Stromal cell of bone marrow (primary cell): Measurements from ENCODE around the gene ZNF280D.

ENCODE experiments used
- DNase-seq: peaks from one replicate; pipeline ENCODE4 v3.0.0-alpha.2; 2012; ENCODE audit warnings: low read depth

The ZNF280D gene

DNA sequence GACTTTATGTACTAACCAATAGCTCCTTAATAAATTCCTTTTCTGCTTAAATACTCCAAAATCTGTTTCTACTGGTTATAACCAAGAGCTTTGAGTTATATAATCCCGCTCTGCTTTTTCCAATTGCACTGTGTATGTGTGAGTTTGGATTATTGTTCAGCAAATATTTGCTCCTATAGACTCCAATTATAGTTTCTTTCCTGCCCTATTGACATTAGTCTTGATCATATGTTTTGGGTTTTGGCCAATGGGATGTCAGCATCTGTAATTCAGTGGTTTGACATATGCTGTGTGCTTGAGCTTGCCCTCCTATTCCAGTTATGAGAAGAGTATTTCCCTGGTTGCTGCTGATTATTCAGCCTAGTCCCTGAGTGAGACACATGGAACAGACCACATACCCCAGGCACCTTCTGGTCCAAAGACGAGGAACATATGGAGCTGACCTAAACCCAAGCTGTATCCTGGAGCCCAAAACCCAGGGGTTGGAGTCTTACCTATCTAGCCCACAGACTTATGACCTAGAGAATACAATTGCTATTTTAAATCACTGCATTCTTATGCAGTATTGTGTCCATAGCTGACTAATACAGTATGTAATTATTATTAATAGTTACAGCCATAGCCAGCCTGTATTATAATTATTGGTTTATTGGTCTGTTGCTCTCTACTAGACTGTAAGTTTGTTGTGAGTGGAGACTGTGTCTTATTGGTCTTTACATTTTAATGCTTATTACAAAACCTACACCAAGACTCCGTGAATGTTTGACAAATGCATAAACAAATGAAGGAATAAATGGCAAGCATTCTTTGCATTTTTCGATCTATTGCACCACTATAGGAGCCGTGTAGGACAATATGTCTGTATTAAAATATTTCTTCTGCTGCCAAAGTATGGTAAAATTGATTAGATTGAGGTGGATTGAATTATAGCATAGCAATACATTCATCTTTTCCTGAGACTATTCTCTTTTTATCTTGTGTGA is 11.7 kb upstream of the ZNF280D start:
- no peak for DNase-seq

- DNase-seq, result no peak
These were observed 8.2 kb upstream of the ZNF280D start for GRCh38 chr15:56741541-56741940.

GRCh38 chr15:56739964-56740640 is 6.8 kb upstream of the ZNF280D start:
- no peak for DNase-seq

- DNase-seq, result no peak
These were observed 6.2 kb upstream of the ZNF280D start for GRCh38 chr15:56739474-56739873.

DNA sequence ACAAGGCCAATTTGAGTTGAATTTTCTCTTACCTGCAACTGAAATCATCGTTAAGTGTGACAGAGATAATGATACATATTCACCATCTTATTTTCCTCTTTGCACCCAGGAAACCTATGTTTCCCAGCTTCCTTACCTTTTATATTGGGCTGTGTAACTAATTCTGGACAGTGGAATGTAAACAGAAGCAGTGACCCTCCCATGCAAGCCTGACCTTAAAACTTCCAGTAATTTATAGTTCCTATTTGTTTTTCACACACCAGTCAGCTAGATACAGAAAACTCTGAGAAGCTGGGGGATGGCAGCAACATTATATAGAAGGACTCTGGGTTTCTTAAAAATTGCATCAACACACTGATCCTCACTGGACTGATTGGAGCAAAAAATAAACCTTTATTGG is 4.5 kb upstream of the ZNF280D start:
- DNase-seq, result no peak

DNA sequence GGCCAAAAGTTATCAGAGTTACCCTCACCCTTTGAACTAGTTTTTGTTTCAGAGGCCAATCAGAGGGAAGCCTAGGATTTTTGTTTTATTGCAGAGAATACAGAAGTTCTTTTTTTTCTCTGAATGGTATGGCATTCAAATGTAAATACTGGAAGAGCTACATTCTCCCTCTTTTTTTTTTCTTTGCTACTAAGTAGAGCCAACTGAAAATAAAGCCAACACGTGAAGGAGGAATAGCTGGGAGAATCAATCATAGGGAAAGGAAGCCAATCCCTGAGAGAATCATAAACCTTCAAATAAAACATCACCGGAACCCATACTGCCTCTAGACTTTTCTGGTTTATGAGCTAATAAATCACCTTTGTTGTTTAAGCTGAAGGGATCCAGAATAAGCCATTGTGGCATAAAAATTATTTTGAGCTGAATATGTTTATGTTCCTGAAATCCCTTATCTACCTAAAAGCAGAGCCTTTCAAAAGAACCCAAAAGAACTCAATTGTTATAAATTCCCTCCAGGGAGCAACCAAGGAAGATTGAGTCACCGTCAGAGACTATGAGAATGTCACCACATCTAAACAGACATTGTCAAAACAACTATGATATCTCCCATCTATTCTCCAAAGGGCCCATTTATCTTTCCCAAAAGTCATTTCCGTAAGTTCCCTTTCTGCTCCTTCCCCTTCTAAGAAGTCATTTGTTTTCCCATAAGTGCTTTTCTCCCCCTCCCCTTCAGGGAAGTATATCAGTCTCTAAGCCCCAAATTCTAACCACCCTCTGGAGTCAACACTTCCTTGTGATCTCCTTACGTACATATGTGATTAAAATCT is 3.8 kb upstream of the ZNF280D start:
- DNase-seq, result no peak

GRCh38 chr15:56736308-56736707 is 3.0 kb upstream of the ZNF280D start:
- DNase-seq, result no peak

DNA sequence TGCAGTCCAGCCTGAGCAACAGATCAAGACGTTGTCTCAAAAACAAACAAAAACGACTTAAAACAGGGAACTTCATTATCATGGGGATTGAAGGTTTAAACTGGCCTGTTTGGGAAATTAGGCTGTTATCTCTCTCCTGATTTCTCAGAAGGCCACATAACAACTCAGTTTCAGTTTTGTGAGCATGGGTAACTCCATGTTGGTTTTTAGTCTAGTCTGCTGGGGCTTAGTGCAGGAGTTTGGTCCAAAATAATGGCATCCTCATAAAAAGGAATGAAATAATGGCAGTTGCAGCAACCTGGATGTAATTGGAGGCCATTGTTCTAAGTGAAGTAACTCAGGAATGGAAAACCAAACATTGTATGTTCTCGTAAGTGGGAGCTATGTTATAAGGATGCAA is 2.3 kb upstream of the ZNF280D start:
- DNase-seq, result no peak

DNA sequence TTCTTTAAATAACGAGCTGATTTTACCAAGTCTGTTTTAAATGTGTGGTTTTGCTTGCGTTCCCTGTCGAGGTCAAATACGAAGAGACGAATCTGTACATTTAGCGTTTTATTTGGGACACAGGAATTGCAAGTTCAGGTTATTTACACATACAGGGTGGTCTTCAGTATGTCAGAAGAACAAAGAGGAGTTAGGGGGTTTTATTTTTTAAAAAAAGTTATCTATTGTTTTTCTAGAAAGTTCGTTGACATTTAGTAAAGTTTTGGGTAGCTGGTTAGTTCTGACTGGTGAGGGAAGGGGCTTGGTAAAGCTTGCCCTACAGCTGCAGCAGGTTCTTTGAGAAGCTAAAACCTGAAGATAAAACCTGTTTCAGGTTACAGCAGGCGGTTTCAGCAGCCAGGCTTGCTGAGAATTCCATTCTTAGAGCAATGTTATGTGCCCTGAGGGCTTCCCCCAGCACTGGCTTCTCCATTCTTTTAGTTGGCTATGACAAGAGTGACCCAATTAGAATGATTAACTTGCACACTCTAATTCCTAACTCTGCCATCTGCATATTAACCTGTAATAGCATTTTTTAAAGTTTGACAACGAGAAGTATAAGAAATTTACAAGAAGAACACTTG is 815 bp upstream of the ZNF280D start:
- no peak for DNase-seq

- DNase-seq, result no peak
These were observed 498 bp downstream of the ZNF280D start for GRCh38 chr15:56732886-56733135.

DNA sequence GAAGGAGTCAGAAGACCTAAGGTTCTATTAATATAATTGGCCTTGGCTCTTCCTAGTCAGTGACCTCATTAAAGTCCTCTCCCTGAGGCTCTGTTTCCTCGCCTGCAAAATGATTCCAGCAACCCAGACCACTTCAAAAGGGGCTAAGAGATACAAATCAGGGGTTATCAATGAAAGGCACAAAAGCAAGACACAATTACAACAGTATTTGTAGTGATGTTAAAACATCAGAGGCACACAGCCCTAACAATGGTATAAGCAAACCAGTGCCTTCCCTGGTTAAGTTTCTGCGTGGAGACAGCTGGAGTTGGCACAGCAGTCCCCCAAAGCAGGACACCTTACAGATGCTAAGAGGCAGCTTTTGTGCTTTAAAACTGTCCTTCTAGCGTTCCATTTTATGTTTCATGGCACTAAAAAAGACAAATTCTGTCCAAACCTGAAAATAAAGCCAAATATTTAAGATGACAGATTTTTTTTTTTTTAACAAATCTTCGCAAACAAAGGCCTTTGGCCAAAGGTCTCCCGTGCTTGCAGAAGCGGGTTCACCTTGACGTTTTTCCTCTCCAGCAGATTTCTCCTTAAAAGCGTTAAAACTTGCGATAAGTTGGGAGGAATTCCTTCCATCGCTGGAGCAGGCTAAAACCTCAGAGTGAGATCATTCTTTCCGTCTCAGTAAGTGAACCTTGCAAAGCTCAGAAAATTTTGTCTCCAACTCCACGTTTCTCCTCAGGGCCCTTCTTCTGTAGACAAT is 999 bp downstream of the ZNF280D start:
- peak; percentile 50 for DNase-seq

- DNase-seq, result no peak
These were observed 1.8 kb downstream of the ZNF280D start for GRCh38 chr15:56731548-56731947.

DNA sequence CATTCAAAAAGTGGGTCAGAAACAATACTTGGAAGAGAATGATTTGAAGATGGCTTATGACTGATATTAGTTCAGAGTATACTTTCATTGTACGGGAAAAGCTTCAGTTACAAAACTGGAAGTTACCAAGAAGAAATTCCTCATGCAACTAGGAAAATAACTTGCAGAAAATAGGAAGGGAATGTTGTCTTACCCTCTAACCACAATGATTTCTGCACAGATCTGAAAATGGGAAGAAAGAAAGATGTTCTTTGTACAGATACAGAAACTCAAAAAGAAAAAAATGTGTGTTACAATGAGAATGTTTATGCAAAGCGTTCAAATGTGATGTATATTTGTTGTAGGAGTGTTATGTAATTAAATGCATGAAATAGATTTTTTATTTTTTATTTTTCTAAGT is 3.7 kb downstream of the ZNF280D start:
- DNase-seq, result no peak

DNA sequence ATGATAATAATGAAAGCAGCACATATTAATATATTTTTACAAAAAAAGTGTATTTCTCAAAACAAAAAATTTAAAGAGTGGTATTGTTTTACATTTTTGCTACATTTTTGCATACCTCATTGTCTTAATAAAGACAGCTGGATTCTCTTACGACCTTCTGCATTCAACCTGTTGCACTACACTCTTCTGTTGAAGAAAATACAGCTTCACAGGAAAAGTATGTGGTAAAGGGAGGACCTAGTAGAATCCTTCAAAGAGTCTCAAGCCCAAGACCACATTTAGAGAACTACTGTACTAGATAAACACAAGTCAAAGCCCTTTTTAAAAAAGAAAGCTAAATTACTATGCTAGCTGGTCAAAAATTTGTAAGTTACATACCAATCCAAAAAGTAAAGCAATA is 7.9 kb downstream of the ZNF280D start:
- no peak for DNase-seq

GRCh38 chr15:56724232-56724631 is 9.1 kb downstream of the ZNF280D start:
- no peak for DNase-seq

- DNase-seq, result no peak
These were observed 9.5 kb downstream of the ZNF280D start for GRCh38 chr15:56723787-56724186.

DNA sequence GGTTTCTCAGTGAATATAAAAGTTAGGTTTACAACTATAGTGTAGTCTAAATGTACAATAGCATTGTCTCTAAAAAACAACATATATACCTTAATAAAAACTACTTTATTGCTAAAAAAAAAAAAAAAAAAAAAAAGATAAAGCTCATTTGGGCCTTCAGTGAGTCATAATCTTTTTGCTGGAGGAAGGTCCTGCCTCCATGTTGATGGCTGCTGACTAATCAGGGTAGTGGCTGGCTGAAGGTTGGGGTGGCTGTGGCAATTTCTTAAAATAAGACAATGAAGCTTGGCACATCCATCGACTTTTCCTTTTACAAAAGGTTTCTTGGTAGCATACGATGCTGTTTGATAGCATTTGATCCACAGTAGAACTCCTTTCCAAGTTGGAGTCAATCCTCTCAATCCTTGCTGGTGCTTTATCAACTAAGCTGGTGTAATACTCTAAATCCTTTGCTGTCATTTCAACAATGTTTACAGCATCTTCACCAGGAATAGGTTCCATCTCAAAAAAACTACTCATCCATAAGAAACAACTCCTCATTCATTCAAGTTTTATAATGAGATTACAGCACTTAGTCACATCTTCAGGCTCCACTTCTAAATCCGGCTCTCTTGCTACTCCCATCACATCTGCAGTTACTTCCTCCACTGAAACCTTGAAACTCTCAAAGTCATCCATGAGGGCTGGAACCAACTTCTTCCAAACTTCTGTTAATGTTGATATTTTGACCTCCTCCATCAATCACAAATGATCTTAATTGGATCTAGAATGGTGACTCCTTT is 13.3 kb downstream of the ZNF280D start:
- no peak for DNase-seq

GRCh38 chr15:56719021-56719612 is 14.2 kb downstream of the ZNF280D start:
- no peak for DNase-seq

- no peak for DNase-seq
These were observed 14.7 kb downstream of the ZNF280D start for GRCh38 chr15:56718560-56718959.

GRCh38 chr15:56716334-56716733 is 17.0 kb downstream of the ZNF280D start:
- DNase-seq, result no peak
